T-helper 2 cell treated with Interferon-gamma antibody and Interleukin-4, amounts not matched to agents 5 μg/mL and 100 μg/mL, for 36 hours (primary cell): ENCODE data around the gene ZNF516.

Experiments
- DNase-seq: peaks from one replicate; pipeline ENCODE4 v3.0.0; 2021; ENCODE audit warnings: low spot score
- H3K27ac Mint-ChIP-seq: one replicate; pipeline ENCODE4 v1.8.0; 2021; ENCODE audit warnings: mild to moderate bottlenecking, mixed read lengths
- H3K27me3 Mint-ChIP-seq: one replicate; pipeline ENCODE4 v1.8.0; 2021; ENCODE audit warnings: low read depth, mixed read lengths
- H3K36me3 Mint-ChIP-seq: one replicate; pipeline ENCODE4 v1.8.0; 2021; ENCODE audit warnings: low read depth, mixed read lengths
- H3K4me1 Mint-ChIP-seq: one replicate; pipeline ENCODE4 v1.8.0; 2021; ENCODE audit warnings: low read depth, mixed read lengths
- H3K4me3 Mint-ChIP-seq: one replicate; pipeline ENCODE4 v1.8.0; 2022; ENCODE audit warnings: mild to moderate bottlenecking, moderate library complexity, mixed read lengths
- H3K9me3 Mint-ChIP-seq: one replicate; pipeline ENCODE4 v1.8.0; 2021; ENCODE audit warnings: mixed read lengths

The ZNF516 gene

DNA sequence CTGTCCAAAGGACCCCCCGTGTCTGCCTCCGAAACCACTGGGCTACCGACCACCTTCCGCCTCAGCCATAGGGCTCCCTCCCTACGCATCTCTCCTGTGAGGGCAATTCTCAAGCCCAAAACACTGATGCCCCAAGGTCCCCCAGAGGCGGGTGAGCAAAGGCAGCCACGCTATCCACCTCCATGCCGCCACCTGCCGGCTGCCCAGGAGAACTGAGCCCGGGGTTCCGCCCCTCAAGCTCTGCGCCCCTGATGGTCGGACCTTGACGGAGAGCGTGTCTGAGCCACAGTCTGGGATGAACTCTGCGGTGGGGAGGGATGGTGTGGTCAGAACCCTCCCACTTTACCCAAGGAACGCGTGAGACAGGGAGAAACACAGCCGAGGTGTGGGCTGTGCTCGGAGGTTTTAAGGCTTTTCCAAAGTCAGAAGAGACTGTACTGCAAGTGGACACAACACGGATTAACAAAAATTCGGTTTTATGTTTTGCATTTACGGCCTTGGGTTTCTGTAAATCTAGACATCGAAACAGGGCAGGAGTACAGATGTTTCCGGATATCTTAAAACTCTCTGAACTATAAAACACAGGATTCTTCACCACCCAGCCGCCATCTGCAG lies 114.1 kb downstream of the ZNF516 start:
- peaks cover 13% of the 10 kb centered on the region for H3K4me1 Mint-ChIP-seq
- H3K9me3 Mint-ChIP-seq, result no peaks in the 10 kb centered on the region
- H3K4me3 Mint-ChIP-seq, result no peak overlapping the region
- peaks cover 2% of the 10 kb centered on the region for H3K27me3 Mint-ChIP-seq
- H3K36me3 Mint-ChIP-seq, result no peaks in the 10 kb centered on the region
- no peak for DNase-seq
- H3K27ac Mint-ChIP-seq, result no peak overlapping the region

GRCh38 chr18:76380127-76380729 lies 114.8 kb downstream of the ZNF516 start:
- H3K27ac Mint-ChIP-seq, result no peak overlapping the region

GRCh38 chr18:76379226-76380126 lies 115.6 kb downstream of the ZNF516 start:
- no peaks in the 10 kb centered on the region for H3K36me3 Mint-ChIP-seq
- peaks cover 8% of the 10 kb centered on the region for H3K9me3 Mint-ChIP-seq
- H3K4me1 Mint-ChIP-seq, result peaks cover 26% of the 10 kb centered on the region
- no peak overlapping the region for H3K27ac Mint-ChIP-seq
- no peak for DNase-seq
- H3K27me3 Mint-ChIP-seq, result peaks cover 2% of the 10 kb centered on the region
- no peak overlapping the region for H3K4me3 Mint-ChIP-seq

More at GRCh38 chr18:76380127-76380729, 114.8 kb downstream of the ZNF516 start:
- Mint-ChIP-seq H3K9me3 (peaks cover under 1% of the 10 kb centered on the region), H3K36me3 (no peaks in the 10 kb centered on the region), H3K4me1 (peaks cover 18% of the 10 kb centered on the region), H3K4me3 (no peak overlapping the region), H3K27me3 (peaks cover 2% of the 10 kb centered on the region)
- DNase-seq, result no peak

GRCh38 chr18:76378526-76379215 lies 116.4 kb downstream of the ZNF516 start:
- Mint-ChIP-seq H3K27ac (no peak overlapping the region), H3K9me3 (peaks cover 8% of the 10 kb centered on the region), H3K4me3 (no peak overlapping the region), H3K36me3 (no peaks in the 10 kb centered on the region), H3K4me1 (peaks cover 34% of the 10 kb centered on the region), H3K27me3 (peaks cover 2% of the 10 kb centered on the region)
- no peak for DNase-seq

DNA sequence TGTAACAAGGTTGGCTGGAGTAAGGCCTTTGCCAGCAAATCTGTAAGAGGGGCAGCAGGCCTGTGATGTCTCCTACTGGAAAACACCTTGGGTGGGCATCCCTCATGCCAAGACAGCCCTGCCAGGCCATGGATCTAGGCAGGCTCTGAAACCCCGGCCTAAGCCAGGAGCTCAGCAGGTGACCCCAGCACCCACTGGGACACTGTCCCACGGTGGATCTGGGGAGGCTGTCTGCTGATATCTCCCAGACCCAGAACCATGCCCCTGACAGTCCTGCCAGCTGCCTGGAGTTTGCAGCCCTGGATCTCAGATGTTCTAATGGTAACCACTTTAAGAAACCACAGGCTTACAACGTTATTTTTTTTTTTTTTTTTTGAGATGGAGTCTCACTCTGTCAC lies 117.7 kb downstream of the ZNF516 start:
- peaks cover 37% of the 10 kb centered on the region for H3K4me1 Mint-ChIP-seq
- H3K36me3 Mint-ChIP-seq, result no peaks in the 10 kb centered on the region
- no peak overlapping the region for H3K4me3 Mint-ChIP-seq
- H3K9me3 Mint-ChIP-seq, result peaks cover 8% of the 10 kb centered on the region
- peaks cover 8% of the 10 kb centered on the region for H3K27me3 Mint-ChIP-seq
- DNase-seq, result no peak
- H3K27ac Mint-ChIP-seq, result no peak overlapping the region

- peak; percentile 52 for DNase-seq
- H3K36me3 Mint-ChIP-seq, result no peaks in the 10 kb centered on the region
- H3K4me1 Mint-ChIP-seq, result peaks cover 37% of the 10 kb centered on the region
- H3K27ac Mint-ChIP-seq, result no peak overlapping the region
- peaks cover 8% of the 10 kb centered on the region for H3K9me3 Mint-ChIP-seq
- H3K27me3 Mint-ChIP-seq, result peaks cover 8% of the 10 kb centered on the region
- peak overlapping the region; percentile 16 for H3K4me3 Mint-ChIP-seq
These were observed 118.2 kb downstream of the ZNF516 start for GRCh38 chr18:76376668-76377358.

DNA sequence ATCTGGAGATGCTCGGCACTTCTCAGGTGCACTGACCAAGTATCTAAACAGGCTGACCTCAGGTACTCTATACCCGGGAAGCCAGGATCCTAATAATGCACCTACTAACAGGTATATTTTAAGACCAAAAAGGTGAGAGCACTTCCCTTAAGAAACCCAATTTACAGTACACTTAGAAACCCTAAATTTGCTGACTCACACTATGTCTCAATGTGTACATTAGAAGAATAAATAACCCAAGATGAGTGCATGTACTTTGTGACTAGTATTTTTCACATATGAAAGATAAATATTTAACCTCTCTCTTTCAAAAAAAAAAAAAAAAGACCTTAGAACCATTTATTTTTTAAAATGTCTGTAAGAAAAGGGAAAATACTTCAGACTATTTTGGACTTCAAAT lies 118.8 kb downstream of the ZNF516 start:
- H3K27ac Mint-ChIP-seq, result no peak overlapping the region
- no peak for DNase-seq

GRCh38 chr18:76374330-76375281 lies 120.4 kb downstream of the ZNF516 start:
- Mint-ChIP-seq H3K4me1 (peaks cover 37% of the 10 kb centered on the region), H3K36me3 (no peaks in the 10 kb centered on the region), H3K27me3 (peaks cover 6% of the 10 kb centered on the region), H3K4me3 (peak overlapping the region; percentile 62), H3K27ac (peak overlapping the region; percentile 67), H3K9me3 (peaks cover 8% of the 10 kb centered on the region)
- DNase-seq, result peak; percentile 60

More for the DNA sequence above, 118.8 kb downstream of the ZNF516 start:
- H3K9me3 Mint-ChIP-seq, result peaks cover 8% of the 10 kb centered on the region
- H3K4me3 Mint-ChIP-seq, result no peak overlapping the region
- H3K36me3 Mint-ChIP-seq, result no peaks in the 10 kb centered on the region
- peaks cover 37% of the 10 kb centered on the region for H3K4me1 Mint-ChIP-seq
- H3K27me3 Mint-ChIP-seq, result peaks cover 8% of the 10 kb centered on the region

GRCh38 chr18:76373297-76373696 lies 121.7 kb downstream of the ZNF516 start:
- H3K27ac Mint-ChIP-seq, result no peak overlapping the region
- peaks cover 37% of the 10 kb centered on the region for H3K4me1 Mint-ChIP-seq
- H3K27me3 Mint-ChIP-seq, result peaks cover 9% of the 10 kb centered on the region
- no peak overlapping the region for H3K4me3 Mint-ChIP-seq
- no peaks in the 10 kb centered on the region for H3K36me3 Mint-ChIP-seq
- DNase-seq, result no peak
- peaks cover 8% of the 10 kb centered on the region for H3K9me3 Mint-ChIP-seq

DNA sequence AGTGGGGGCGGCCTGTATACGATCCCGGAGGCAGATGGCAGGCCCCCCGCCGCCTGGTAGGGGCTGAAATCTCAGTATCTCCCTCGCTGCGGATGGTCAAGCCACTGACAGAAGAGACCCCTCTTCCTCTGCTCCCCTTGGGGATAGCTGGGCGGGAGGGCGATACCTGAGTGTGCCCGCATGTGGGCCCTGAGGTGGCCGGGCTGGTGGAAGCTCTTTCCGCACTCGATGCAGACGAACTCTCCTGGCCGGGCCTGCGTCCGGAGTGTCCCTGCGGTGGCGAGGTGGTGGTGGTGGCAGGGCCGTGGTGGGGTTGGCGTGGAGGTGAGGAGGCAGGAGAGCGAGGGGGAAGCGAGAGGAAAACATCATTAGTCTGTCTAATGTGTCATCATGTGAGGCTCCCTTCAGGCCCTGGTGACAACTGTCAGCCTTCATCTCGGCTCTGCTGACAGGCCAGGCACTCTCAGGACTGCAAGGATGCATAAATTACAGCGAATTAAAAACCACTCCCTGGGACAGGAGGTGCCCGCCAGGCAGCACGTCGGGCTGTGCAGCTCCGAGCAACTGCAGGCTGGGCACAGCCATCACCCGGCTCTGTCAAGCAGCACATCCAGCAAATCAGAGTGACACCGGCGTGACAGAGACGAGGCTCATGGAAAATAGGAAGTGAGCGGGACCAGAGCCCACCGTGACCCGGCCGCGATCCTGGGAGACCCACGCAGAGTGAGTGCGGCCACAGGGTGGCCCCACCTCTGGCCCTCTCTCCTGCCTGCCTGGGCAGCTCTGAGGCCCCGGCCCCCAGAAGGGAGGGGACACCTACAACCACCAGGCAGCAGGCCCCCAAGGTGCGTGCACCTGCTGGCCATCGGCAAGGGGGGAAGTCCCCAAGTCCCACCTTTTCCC lies 123.5 kb downstream of the ZNF516 start:
- Mint-ChIP-seq H3K4me1 (peaks cover 30% of the 10 kb centered on the region), H3K9me3 (peaks cover 8% of the 10 kb centered on the region), H3K27ac (no peak overlapping the region), H3K27me3 (peaks cover 9% of the 10 kb centered on the region), H3K36me3 (no peaks in the 10 kb centered on the region), H3K4me3 (no peak overlapping the region)
- no peak for DNase-seq

DNA sequence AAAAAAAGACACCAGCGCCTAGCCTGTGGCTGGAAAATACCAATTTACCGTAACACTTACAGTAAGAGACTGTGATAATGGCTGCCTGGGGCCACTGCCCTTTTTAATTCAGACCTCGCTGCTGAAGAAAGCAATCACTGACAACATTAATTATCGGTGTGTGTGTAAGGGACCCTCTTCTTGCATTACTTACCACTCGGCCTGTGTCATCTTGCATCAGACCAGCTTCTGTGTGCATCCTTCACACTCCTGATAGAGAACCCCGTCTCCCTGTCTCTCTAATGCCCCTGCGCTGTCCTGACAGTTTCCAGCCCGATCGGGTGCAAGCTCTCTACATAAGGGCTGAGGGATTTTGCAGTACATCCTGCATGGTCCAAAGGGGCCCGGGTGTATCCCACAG lies 124.4 kb downstream of the ZNF516 start:
- DNase-seq, result no peak
- Mint-ChIP-seq H3K27ac (no peak overlapping the region), H3K36me3 (no peaks in the 10 kb centered on the region), H3K4me1 (peaks cover 25% of the 10 kb centered on the region), H3K27me3 (peaks cover 9% of the 10 kb centered on the region), H3K4me3 (no peak overlapping the region), H3K9me3 (peaks cover 8% of the 10 kb centered on the region)

DNA sequence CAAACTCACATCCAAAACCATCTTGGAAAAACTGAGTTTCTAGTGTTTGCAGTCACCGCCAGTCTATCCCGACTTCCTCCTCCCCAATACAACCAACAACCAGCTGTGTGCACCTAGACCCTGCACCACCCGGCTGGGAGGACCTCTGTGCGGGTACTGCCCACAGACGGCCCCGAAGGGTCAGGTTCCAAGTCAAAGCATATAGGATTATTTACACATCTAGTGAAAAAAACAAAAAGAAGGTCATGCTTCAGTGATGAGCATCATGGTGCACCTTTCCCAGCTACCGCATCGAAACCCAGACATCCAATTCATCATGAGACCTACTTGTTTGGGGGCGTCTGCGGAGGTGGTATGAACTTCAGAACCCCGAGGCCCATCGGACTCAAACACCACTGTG lies 124.8 kb downstream of the ZNF516 start:
- Mint-ChIP-seq H3K27ac (no peak overlapping the region), H3K36me3 (no peaks in the 10 kb centered on the region), H3K9me3 (peaks cover 8% of the 10 kb centered on the region), H3K4me1 (peaks cover 20% of the 10 kb centered on the region), H3K4me3 (no peak overlapping the region), H3K27me3 (peaks cover 9% of the 10 kb centered on the region)
- DNase-seq, result no peak
